ENCODE results near the gene FAM234A. TPM values are rescaled to one million over a fixed set of nuclear protein-coding genes. Genes with fewer than 3 reads are reported as not detected.

The FAM234A gene
- total RNA-seq, 1 experiment from 2014 or later: 102 TPM

Other genes starting within 250 kb of the FAM234A start
- gene POLR3K, start 181.2 kb upstream of the FAM234A start, total RNA-seq (2014; rRNA removed; shearing (Covaris generic)): 10.1 and 20.8 TPM in 2 replicates
- 30.2 and 37.0 TPM in 2 replicates for gene SNRNP25, start 181.0 kb upstream of the FAM234A start, total RNA-seq (2014; rRNA removed; shearing (Covaris generic))
- 21.4 and 23.4 TPM in 2 replicates for gene RHBDF1, start 162.2 kb upstream of the FAM234A start, total RNA-seq (2014; rRNA removed; shearing (Covaris generic))
- 102 and 173 TPM in 2 replicates for gene MPG, start 156.6 kb upstream of the FAM234A start, total RNA-seq (2014; rRNA removed; shearing (Covaris generic))
- gene NPRL3, start 96.1 kb upstream of the FAM234A start, total RNA-seq (2014; rRNA removed; shearing (Covaris generic)): 7.5 and 11.2 TPM in 2 replicates
- gene HBZ, start 82.2 kb upstream of the FAM234A start, total RNA-seq (2014; rRNA removed; shearing (Covaris generic)): not detected in 2 replicates
- not detected in 2 replicates for gene HBM, start 68.8 kb upstream of the FAM234A start, total RNA-seq (2014; rRNA removed; shearing (Covaris generic))
- not detected in 2 replicates for gene HBA2, start 61.9 kb upstream of the FAM234A start, total RNA-seq (2014; rRNA removed; shearing (Covaris generic))
- gene HBA1, start 58.1 kb upstream of the FAM234A start, total RNA-seq (2014; rRNA removed; shearing (Covaris generic)): not detected in 2 replicates
- gene HBQ1, start 54.4 kb upstream of the FAM234A start, total RNA-seq (2014; rRNA removed; shearing (Covaris generic)): not detected in 2 replicates
- gene LUC7L, start 5.4 kb upstream of the FAM234A start, total RNA-seq (2014; rRNA removed; shearing (Covaris generic)): 47.1 and 53.3 TPM in 2 replicates
- gene RGS11, start 41.1 kb downstream of the FAM234A start, total RNA-seq (2014; rRNA removed; shearing (Covaris generic)): not detected in 2 replicates
- not detected in 2 replicates for gene ARHGDIG, start 45.8 kb downstream of the FAM234A start, total RNA-seq (2014; rRNA removed; shearing (Covaris generic))
- gene PDIA2, start 48.3 kb downstream of the FAM234A start, total RNA-seq (2014; rRNA removed; shearing (Covaris generic)): not detected in 2 replicates
- 18.5 and 26.4 TPM in 2 replicates for gene AXIN1, start 117.9 kb downstream of the FAM234A start, total RNA-seq (2014; rRNA removed; shearing (Covaris generic))
- 150 and 154 TPM in 2 replicates for gene MRPL28, start 135.7 kb downstream of the FAM234A start, total RNA-seq (2014; rRNA removed; shearing (Covaris generic))
- gene PGAP6, start 147.2 kb downstream of the FAM234A start, total RNA-seq (2014; rRNA removed; shearing (Covaris generic)): 34.9 and 39.7 TPM in 2 replicates
- gene NME4, start 162.4 kb downstream of the FAM234A start, total RNA-seq (2014; rRNA removed; shearing (Covaris generic)): 62.7 and 82.9 TPM in 2 replicates
- 0.69 and 5.8 TPM in 2 replicates for gene DECR2, start 167.1 kb downstream of the FAM234A start, total RNA-seq (2014; rRNA removed; shearing (Covaris generic))
- 21.1 and 23.6 TPM in 2 replicates for gene RAB11FIP3, start 190.8 kb downstream of the FAM234A start, total RNA-seq (2014; rRNA removed; shearing (Covaris generic))

Data from SJSA1 (cell line).